SK-N-SH (cell line): ENCODE measurements around the gene PFDN1. TPM values are rescaled to one million over a fixed set of nuclear protein-coding genes. Genes with fewer than 3 reads are reported as not detected.

ENCODE experiments used
- CTCF ChIA-PET: fragments of 300-600, 350-600 bp; formaldehyde crosslinking; extraction: SDS; loops from one replicate; lab custom pipeline; 2021; lab: Yijun Ruan, JAX
- POLR2A ChIA-PET: fragments of 350-600 bp; sonication (Branson Sonifier 250); formaldehyde crosslinking; extraction: SDS; loops from one replicate; lab custom pipeline; 2020; ENCODE audit warnings: antibody characterized with exemption, inconsistent platforms; lab: Yijun Ruan, JAX
- DNase-seq: peaks from one replicate; pipeline ENCODE4 v3.0.0; 2012
- H2AFZ ChIP-seq: fragments of 200-600 bp; sonication (generic); 2 replicates; pipeline ENCODE4 v1.8.1; 2016; ENCODE audit warnings: antibody characterized with exemption, mild to moderate bottlenecking, low read depth
- H3F3A ChIP-seq: fragments of 200-600 bp; sonication (generic); replicated peaks from 2 replicates; pipeline ENCODE3; 2016; ENCODE audit warnings: antibody characterized with exemption, mild to moderate bottlenecking; ENCODE audit not compliant: insufficient read depth
- H3K27ac ChIP-seq, 2 experiments: fragments of 200-500 bp in 1 of 2; fragments of 200-600 bp in 1 of 2; sonication (Bioruptor generic) in 1 of 2; sonication (generic), shearing (Covaris generic) in 1 of 2; 2 replicates each; pipeline versions ENCODE4 v1.5.1 to v1.6.1; 2014 to 2016; ENCODE audit warnings: low read depth in 2 of 2, inconsistent platforms in 1 of 2, low read length in 1 of 2, mild to moderate bottlenecking in 1 of 2, mixed read lengths in 1 of 2
- H3K27me3 ChIP-seq: fragments of 200-600 bp; sonication (generic), shearing (Covaris generic); 2 replicates; pipeline ENCODE4 v1.6.1; 2016; ENCODE audit warnings: mixed run types; ENCODE audit not compliant: insufficient read depth
- H3K36me3 ChIP-seq, 2 experiments: fragments of 200-500 bp in 1 of 2; fragments of 200-600 bp in 1 of 2; sonication (Bioruptor generic) in 1 of 2; sonication (generic) in 1 of 2; replicated peaks in 1 of 2; 2 replicates each; pipeline versions ENCODE3 to v1.5.1; 2014 to 2016; ENCODE audit warnings: low read length in 1 of 2, mild to moderate bottlenecking in 1 of 2; ENCODE audit not compliant: insufficient read depth in 2 of 2, control insufficient read depth in 1 of 2
- H3K4me1 ChIP-seq, 2 experiments: fragments of 200-500 bp in 1 of 2; fragments of 200-600 bp in 1 of 2; sonication (Bioruptor generic) in 1 of 2; sonication (generic), shearing (Covaris generic) in 1 of 2; 2 replicates each; pipeline versions ENCODE4 v1.5.1 to v1.6.1; 2014 to 2016; ENCODE audit warnings: low read depth in 1 of 2, low read length in 1 of 2, mixed run types in 1 of 2; ENCODE audit not compliant: insufficient read depth in 2 of 2, control insufficient read depth in 1 of 2
- H3K4me2 ChIP-seq: fragments of 200-600 bp; sonication (generic), shearing (Covaris generic); 2 replicates; pipeline ENCODE4 v1.6.1; 2017; ENCODE audit warnings: mixed run types
- H3K4me3 ChIP-seq, 2 experiments: fragments of 200-500 bp in 1 of 2; fragments of 200-600 bp in 1 of 2; sonication (Bioruptor generic) in 1 of 2; sonication (generic), shearing (Covaris generic) in 1 of 2; 2 replicates each; pipeline versions ENCODE4 v1.5.1 to v1.8.1; 2014 to 2016; ENCODE audit warnings: low read depth in 2 of 2, inconsistent platforms in 1 of 2, low read length in 1 of 2, mild to moderate bottlenecking in 1 of 2, mixed read lengths in 1 of 2, moderate library complexity in 1 of 2
- H3K79me2 ChIP-seq: fragments of 200-600 bp; sonication (generic); 2 replicates; pipeline ENCODE4 v1.8.1; 2017; ENCODE audit warnings: mild to moderate bottlenecking; ENCODE audit not compliant: insufficient read depth
- H3K9ac ChIP-seq: fragments of 200-600 bp; sonication (generic); 2 replicates; pipeline ENCODE4 v1.6.1; 2017; ENCODE audit warnings: mixed run types
- H3K9me2 ChIP-seq: fragments of 200-600 bp; sonication (generic); 2 replicates; pipeline ENCODE4 v1.6.1; 2017; ENCODE audit warnings: mixed run types
- H3K9me3 ChIP-seq: fragments of 200-600 bp; sonication (generic); 2 replicates; pipeline ENCODE4 v1.6.1; 2017; ENCODE audit warnings: mixed run types, mild to moderate bottlenecking, moderate library complexity
- H4K20me1 ChIP-seq: fragments of 200-600 bp; sonication (generic); 2 replicates; pipeline ENCODE4 v1.6.1; 2017; ENCODE audit warnings: mild to moderate bottlenecking, mixed run types; ENCODE audit not compliant: insufficient read depth
- ELF1 ChIP-seq: IDR thresholded peaks from 2 replicates; pipeline ENCODE4 v1.4.0; 2012
- EP300 ChIP-seq, 2 experiments: IDR thresholded peaks; 2 replicates each; pipeline versions ENCODE4 v1.4.0 to v1.6.1; 2012; ENCODE audit warnings: borderline replicate concordance in 1 of 2, low read depth in 1 of 2, low read length in 1 of 2
- FOXJ3 ChIP-seq: sonication (generic); formaldehyde crosslinking; IDR thresholded peaks from 2 replicates; pipeline ENCODE4 v1.5.1; 2020; ENCODE audit warnings: mild to moderate bottlenecking, missing genetic modification reagents
- FOXM1 ChIP-seq: IDR thresholded peaks from 2 replicates; pipeline ENCODE4 v1.4.0; 2012; ENCODE audit warnings: low read depth, mild to moderate bottlenecking
- GATA2 ChIP-seq: sonication (generic); formaldehyde crosslinking; IDR thresholded peaks from 2 replicates; pipeline ENCODE4 v1.5.0; 2020; ENCODE audit warnings: mild to moderate bottlenecking, missing genetic modification reagents
- JUND ChIP-seq: IDR thresholded peaks from 2 replicates; pipeline ENCODE4 v1.4.0; 2012
- MAX ChIP-seq: IDR thresholded peaks from 2 replicates; pipeline ENCODE4 v1.4.0; 2012; ENCODE audit warnings: low read depth
- MEF2A ChIP-seq: IDR thresholded peaks from 2 replicates; pipeline ENCODE4 v1.4.0; 2012; ENCODE audit warnings: low read depth, borderline replicate concordance
- PBX3 ChIP-seq: IDR thresholded peaks from 2 replicates; pipeline ENCODE4; 2012
- POLR2AphosphoS5 ChIP-seq: IDR thresholded peaks from 2 replicates; pipeline ENCODE4 v1.6.1; 2012; ENCODE audit warnings: low read depth, low read length
- RAD21 ChIP-seq: IDR thresholded peaks from 2 replicates; pipeline ENCODE4 v1.6.1; 2012; ENCODE audit warnings: mild to moderate bottlenecking, low read length
- RXRA ChIP-seq: IDR thresholded peaks from 2 replicates; pipeline ENCODE4 v1.4.0; 2012; ENCODE audit warnings: low read depth, mild to moderate bottlenecking, borderline replicate concordance
- SIN3A ChIP-seq: IDR thresholded peaks from 2 replicates; pipeline ENCODE4 v1.6.1; 2012; ENCODE audit warnings: low read depth, mild to moderate bottlenecking, low read length, moderate library complexity, borderline replicate concordance
- TAF1 ChIP-seq: IDR thresholded peaks from 2 replicates; pipeline ENCODE4 v1.6.1; 2012; ENCODE audit warnings: low read depth, mild to moderate bottlenecking, low read length, moderate library complexity, borderline replicate concordance
- TCF12 ChIP-seq: IDR thresholded peaks from 2 replicates; pipeline ENCODE4 v1.4.0; 2012
- USF2 ChIP-seq: fragments of 150-350 bp; IDR thresholded peaks from 2 replicates; pipeline ENCODE4 v1.6.1; 2017; ENCODE audit warnings: antibody characterized with exemption, low read length, low read depth, borderline replicate concordance
- YY1 ChIP-seq: IDR thresholded peaks from 2 replicates; pipeline ENCODE4 v1.4.0; 2012; ENCODE audit warnings: low read depth, mild to moderate bottlenecking
- ZBTB33 ChIP-seq: IDR thresholded peaks from 2 replicates; pipeline ENCODE4 v1.4.0; 2012; ENCODE audit warnings: low read depth, borderline replicate concordance
- WGBS: methylation state at CpG from one replicate; pipeline ENCODE4 v1.1.6; 2017; ENCODE audit warnings: low lambda C conversion rate; 5-methylcytosine and 5-hydroxymethylcytosine counted together
- polyA plus RNA-seq, 3 experiments: library from polyadenylated mRNA; depleted of rRNA; stranded (reverse); fragments of >200 nt; gene quantifications; 2 replicates each; pipeline ENCODE4 v1.2.3, GENCODE V29; 2012

The PFDN1 gene
- polyA plus RNA-seq, 1 of the 3 experiments (the other 2 are of a cell fraction): 55.2 TPM

GRCh38 chr5:140197023-140197422, 105.9 kb downstream of the PFDN1 start:
- DNase-seq: no peak
- TF ChIP-seq FOXJ3 (no peak), ZBTB33 (no peak), MEF2A (no peak), FOXM1 (no peak), ELF1 (no peak), RAD21 (no peak), TCF12 (no peak), SIN3A (no peak), TAF1 (no peak), EP300 (IDR thresholded peaks at IDR 0.05; ENCODE audit: borderline replicate concordance in 1 of 2, low read depth in 1 of 2, low read length in 1 of 2) (no peak), USF2 (no peak), RXRA (no peak), YY1 (no peak), MAX (no peak), POLR2AphosphoS5 (no peak), GATA2 (CRISPR knock-in tag) (no peak), JUND (no peak), PBX3 (no peak)
- Histone ChIP-seq H3K9me2 (no peaks in the 10 kb centered on the region), H3K36me3 (peaks cover 0 to 3% of the 10 kb centered on the region in 2 experiments), H3K4me2 (no peak overlapping the region), H3K79me2 (no peaks in the 10 kb centered on the region), H4K20me1 (no peaks in the 10 kb centered on the region), H3K9me3 (no peaks in the 10 kb centered on the region), H3K27me3 (no peaks in the 10 kb centered on the region), H3K4me1 (no peaks in the 10 kb centered on the region; a peak in 1 of 4 replicates), H3K27ac (no peak overlapping the region), H2AFZ (no peak overlapping the region), H3K9ac (no peak overlapping the region), H3F3A (no peaks in the 10 kb centered on the region), H3K4me3 (no peak overlapping the region)
- ChIA-PET POLR2A (no interaction called here), CTCF (interaction anchor here (1.0 kb wide), 1 partner anchor 9 kb away, joined by 4 read pairs; no protein-coding TSS in a partner anchor)
- 83% methylated on average over 2 of the region's 2 CpGs for WGBS
